ENCODE measurements around the gene BCAS3. TPM values are rescaled to one million over a fixed set of nuclear protein-coding genes. Genes with fewer than 3 reads are reported as not detected.

The BCAS3 gene
- total RNA-seq, 4 donors from 2014 or later = 13.0 to 27.8 (median 20.7) TPM

DNA sequence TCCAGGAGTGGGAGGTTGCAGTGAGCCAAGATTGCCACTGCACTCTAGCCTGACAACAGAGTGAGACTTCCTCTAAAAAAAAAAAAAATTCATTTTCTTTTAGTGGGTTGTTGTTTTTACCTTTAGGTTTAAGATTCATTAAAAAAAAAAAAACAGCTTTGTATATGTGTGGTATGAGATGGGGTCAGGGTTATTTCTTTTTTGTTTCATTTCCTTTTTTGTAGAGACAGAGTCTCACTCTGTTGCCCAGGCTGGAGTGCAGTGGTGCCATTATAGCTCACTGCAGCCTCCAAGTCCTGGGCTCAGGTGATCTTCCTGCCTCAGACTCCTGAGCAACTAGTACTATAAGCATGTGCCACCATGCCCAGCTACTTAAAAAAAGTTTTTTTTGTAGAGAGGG, 47.0 kb downstream of the BCAS3 start:
- Histone ChIP-seq H3K4me1 (peaks cover 0 to 4% (median 0%) of the 10 kb centered on the region in 3 donors), H3K27ac (no peak overlapping the region), H3K36me3 (no peaks in the 10 kb centered on the region), H3K9me3 (no peaks in the 10 kb centered on the region), H3K27me3 (no peaks in the 10 kb centered on the region), H3K4me3 (no peak overlapping the region)
- TF ChIP-seq, protein P1, sequence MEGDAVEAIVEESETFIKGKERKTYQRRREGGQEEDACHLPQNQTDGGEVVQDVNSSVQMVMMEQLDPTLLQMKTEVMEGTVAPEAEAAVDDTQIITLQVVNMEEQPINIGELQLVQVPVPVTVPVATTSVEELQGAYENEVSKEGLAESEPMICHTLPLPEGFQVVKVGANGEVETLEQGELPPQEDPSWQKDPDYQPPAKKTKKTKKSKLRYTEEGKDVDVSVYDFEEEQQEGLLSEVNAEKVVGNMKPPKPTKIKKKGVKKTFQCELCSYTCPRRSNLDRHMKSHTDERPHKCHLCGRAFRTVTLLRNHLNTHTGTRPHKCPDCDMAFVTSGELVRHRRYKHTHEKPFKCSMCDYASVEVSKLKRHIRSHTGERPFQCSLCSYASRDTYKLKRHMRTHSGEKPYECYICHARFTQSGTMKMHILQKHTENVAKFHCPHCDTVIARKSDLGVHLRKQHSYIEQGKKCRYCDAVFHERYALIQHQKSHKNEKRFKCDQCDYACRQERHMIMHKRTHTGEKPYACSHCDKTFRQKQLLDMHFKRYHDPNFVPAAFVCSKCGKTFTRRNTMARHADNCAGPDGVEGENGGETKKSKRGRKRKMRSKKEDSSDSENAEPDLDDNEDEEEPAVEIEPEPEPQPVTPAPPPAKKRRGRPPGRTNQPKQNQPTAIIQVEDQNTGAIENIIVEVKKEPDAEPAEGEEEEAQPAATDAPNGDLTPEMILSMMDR (IDR thresholded peaks at IDR 0.05) = no peak
- TF ChIP-seq POLR2A (IDR thresholded peaks at IDR 0.05) = no peak
- DNase-seq = no peak
- intact Hi-C loops (cut with DNase I) = no loop called here

DNA sequence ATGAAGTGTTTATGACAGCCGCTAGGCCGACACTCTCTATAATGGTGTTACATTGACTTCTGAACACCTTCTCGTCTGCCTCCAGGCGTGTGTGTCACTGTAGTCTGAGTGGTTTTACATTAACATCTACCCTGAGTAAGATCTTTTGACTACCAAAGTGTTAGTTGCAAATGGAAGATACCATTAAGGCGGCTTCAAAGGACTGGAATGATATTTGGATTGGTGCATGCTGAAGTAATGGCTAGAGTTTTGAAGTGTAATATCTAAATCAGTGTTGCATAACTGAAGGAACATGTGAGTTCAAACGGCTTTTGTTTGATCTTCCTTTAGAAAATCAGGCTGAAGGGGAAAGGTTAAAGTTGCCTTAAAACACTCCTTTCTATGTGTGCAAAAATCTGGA, 52.2 kb downstream of the BCAS3 start:
- intact Hi-C loops (cut with DNase I) = no loop called here
- WGBS, 2 donors = 85 to 89% methylated on average over 6 of the region's 6 CpGs

DNA sequence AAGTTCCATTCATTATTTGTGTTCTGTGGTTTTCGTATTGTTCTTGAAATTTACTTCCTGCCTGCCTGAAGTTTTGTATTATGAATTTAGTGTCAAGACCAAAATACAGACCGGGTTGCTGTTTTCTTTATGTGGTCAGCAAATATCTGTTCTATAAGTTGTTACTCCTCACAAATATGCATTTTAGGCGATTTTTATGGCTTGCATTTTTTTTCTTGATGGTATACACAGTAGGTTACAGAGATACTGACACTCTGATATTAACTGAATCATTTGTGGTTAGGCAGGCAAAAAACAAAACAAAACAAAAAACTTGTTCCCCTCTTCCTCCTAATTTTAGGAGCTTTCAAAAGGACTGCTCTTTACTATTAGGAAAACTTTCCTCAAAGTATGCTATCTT, 52.6 kb downstream of the BCAS3 start:
- no peaks in the 10 kb centered on the region for H3K9me3 ChIP-seq
- WGBS, 2 donors = 49 to 52% methylated on average over 3 of the region's 3 CpGs
- no peak for DNase-seq
- intact Hi-C loops (cut with DNase I) = no loop called here
- TF ChIP-seq POLR2A (IDR thresholded peaks at IDR 0.05) = no peak
- TF ChIP-seq, protein P1 (IDR thresholded peaks at IDR 0.05) = no peak
- no peaks in the 10 kb centered on the region for H3K4me1 ChIP-seq
- no peaks in the 10 kb centered on the region for H3K27me3 ChIP-seq
- no peak overlapping the region for H3K4me3 ChIP-seq
- no peak overlapping the region for H3K27ac ChIP-seq
- H3K36me3 ChIP-seq = no peaks in the 10 kb centered on the region

More for the DNA sequence above, 52.2 kb downstream of the BCAS3 start:
- TF ChIP-seq POLR2A (IDR thresholded peaks at IDR 0.05) = no peak
- TF ChIP-seq, protein P1 (IDR thresholded peaks at IDR 0.05) = no peak
- Histone ChIP-seq H3K27me3 (no peaks in the 10 kb centered on the region), H3K27ac (no peak overlapping the region), H3K36me3 (no peaks in the 10 kb centered on the region), H3K4me1 (no peaks in the 10 kb centered on the region), H3K9me3 (no peaks in the 10 kb centered on the region), H3K4me3 (no peak overlapping the region)
- DNase-seq = no peak

DNA sequence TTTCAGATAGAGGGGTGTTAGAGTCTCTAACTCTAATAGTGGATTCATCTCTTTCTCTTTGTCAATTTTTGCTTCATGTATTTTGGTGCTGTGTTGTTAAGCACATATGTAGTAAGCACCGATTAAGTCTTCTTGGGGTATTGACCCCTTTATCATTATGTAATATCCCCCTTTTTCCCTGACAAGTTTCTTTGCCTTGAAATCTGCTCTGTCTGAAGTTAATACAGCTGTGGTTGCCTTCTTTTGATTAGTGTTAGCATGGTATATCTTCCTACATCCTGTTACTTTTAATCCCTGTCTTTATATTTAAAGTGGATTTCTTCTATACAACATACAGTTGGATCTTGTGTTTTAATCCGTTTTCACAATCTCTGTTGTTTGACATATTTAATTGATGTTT, 60.6 kb downstream of the BCAS3 start:
- Histone ChIP-seq H3K36me3 (no peaks in the 10 kb centered on the region), H3K9me3 (no peaks in the 10 kb centered on the region), H3K4me3 (no peak overlapping the region), H3K27me3 (no peaks in the 10 kb centered on the region), H3K4me1 (no peaks in the 10 kb centered on the region), H3K27ac (no peak overlapping the region)
- TF ChIP-seq, protein P1 (IDR thresholded peaks at IDR 0.05) = no peak
- TF ChIP-seq POLR2A (IDR thresholded peaks at IDR 0.05) = no peak
- DNase-seq = no peak
- 82 to 88% methylated on average over 2 of the region's 2 CpGs for WGBS, 2 donors
- intact Hi-C loops (cut with DNase I) = no loop called here

DNA sequence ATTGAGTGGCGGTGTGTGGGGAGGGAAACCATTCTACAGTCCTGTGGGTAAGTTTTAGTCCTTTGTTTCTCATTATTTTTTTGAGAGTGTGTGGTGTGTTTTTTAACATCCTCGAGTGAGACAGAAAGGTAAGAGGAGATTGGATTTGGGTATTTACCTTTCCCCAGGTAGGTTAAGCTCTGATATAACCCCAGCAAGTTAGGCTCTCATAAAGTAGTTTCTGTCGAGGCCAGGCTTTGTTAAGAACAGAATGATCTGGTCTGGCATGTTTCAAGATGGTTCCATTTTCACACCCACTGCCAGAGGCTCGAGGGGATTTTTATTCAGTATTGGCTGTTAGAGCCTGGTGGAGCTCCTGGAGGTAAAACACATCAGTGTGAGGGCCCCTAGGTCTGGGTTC, 62.9 kb downstream of the BCAS3 start:
- intact Hi-C loops (cut with DNase I) = no loop called here
- no peak for TF ChIP-seq POLR2A (IDR thresholded peaks at IDR 0.05)
- TF ChIP-seq, protein P1 (IDR thresholded peaks at IDR 0.05) = no peak
- H3K36me3 ChIP-seq = no peaks in the 10 kb centered on the region
- DNase-seq = no peak
- H3K27me3 ChIP-seq = no peaks in the 10 kb centered on the region
- no peak overlapping the region for H3K27ac ChIP-seq
- no peak overlapping the region for H3K4me3 ChIP-seq
- WGBS, 2 donors = 80 to 83% methylated on average over 4 of the region's 4 CpGs
- H3K4me1 ChIP-seq = peaks cover 0 to 15% (median 0%) of the 10 kb centered on the region in 3 donors
- no peaks in the 10 kb centered on the region for H3K9me3 ChIP-seq
